HCT116 (cell line): ENCODE data around the gene TMEM205. TPM values are rescaled to one million over a fixed set of nuclear protein-coding genes. Genes with fewer than 3 reads are reported as not detected.
"Not testable (repeated sequence)": the region's sequence is repeated elsewhere in the genome, so short reads cannot be mapped to it uniquely, and the experiment has no call there.

Experiments used
- ATAC-seq: fragments of 200-7000 bp; cut with Tn5 transposase; 2 replicates; pipeline ENCODE4 v1.9.1; 2020; ENCODE audit warnings: mild to moderate bottlenecking, moderate library complexity
- BruUV-seq: library from RNA; stranded (reverse); fragments of 400-500 nt; replicated peaks from 2 replicates; lab custom pipeline; 2021; lab: Mats Ljungman, UMichigan
- CTCF ChIA-PET: fragments of 300-600 bp; sonication (Branson Sonifier 250); formaldehyde crosslinking; loops from one replicate; lab custom pipeline; 2021; ENCODE audit warnings: antibody characterized with exemption; lab: Charles Lee
- POLR2A ChIA-PET: fragments of 300-600, 350-600 bp; sonication (Branson Sonifier 250); formaldehyde crosslinking; loops from one replicate; lab custom pipeline; 2021; ENCODE audit warnings: antibody characterized with exemption; lab: Charles Lee
- RAD21 ChIA-PET, 2 experiments: fragments of 300-600 bp; sonication (Branson Sonifier 250); formaldehyde crosslinking; loops; one replicate each; lab custom pipeline; 2023; ENCODE audit warnings: low total read pairs in 2 of 2; ENCODE audit not compliant: uncharacterized antibody in 2 of 2, unreplicated experiment in 2 of 2, low non-redundant PET in 1 of 2; lab: Charles Lee
- DNase-seq: peaks from one replicate; pipeline ENCODE4 v3.0.0-alpha.2; 2010; ENCODE audit warnings: low read depth, low spot score
- H2AFZ ChIP-seq: fragments of 200-600 bp; shearing (Covaris generic), sonication (generic); 2 replicates; pipeline ENCODE4 v1.6.1; 2017; ENCODE audit warnings: low read depth, mixed run types, mixed read lengths, antibody characterized with exemption, low read length; ENCODE audit not compliant: poor library complexity, severe bottlenecking
- H3K27ac ChIP-seq: 2 replicates; pipeline ENCODE4 v1.5.1; 2012; ENCODE audit warnings: low read depth, low read length
- H3K27me3 ChIP-seq: fragments of 200-600 bp; sonication (generic); 2 replicates; pipeline ENCODE4 v1.6.1; 2016; ENCODE audit warnings: mixed run types, low read length, mixed read lengths; ENCODE audit not compliant: insufficient read depth
- H3K36me3 ChIP-seq, 2 experiments: fragments of 200-500 bp in 1 of 2; fragments of 200-600 bp in 1 of 2; sonication (Bioruptor generic) in 1 of 2; sonication (generic) in 1 of 2; 2 replicates each; pipeline versions ENCODE4 v1.5.1 to v1.6.1; 2014 to 2016; ENCODE audit warnings: low read length in 2 of 2, inconsistent platforms in 1 of 2, mixed read lengths in 1 of 2, mixed run types in 1 of 2; ENCODE audit not compliant: insufficient read depth in 2 of 2, control insufficient read depth in 1 of 2
- H3K4me1 ChIP-seq, 2 experiments: fragments of 200-600 bp in 1 of 2; sonication (generic) in 1 of 2; 2 replicates each; pipeline versions ENCODE4 v1.5.1 to v1.6.1; 2012 to 2017; ENCODE audit warnings: low read length in 2 of 2, inconsistent platforms in 1 of 2, mild to moderate bottlenecking in 1 of 2, mixed read lengths in 1 of 2, mixed run types in 1 of 2, moderate library complexity in 1 of 2; ENCODE audit not compliant: insufficient read depth in 2 of 2, control insufficient read depth in 1 of 2
- H3K4me2 ChIP-seq: fragments of 200-600 bp; sonication (generic); 2 replicates; pipeline ENCODE4 v1.6.1; 2017; ENCODE audit warnings: mixed run types, low read length, mixed read lengths
- H3K4me3 ChIP-seq, 2 experiments: fragments of 200-600 bp in 1 of 2; sonication (generic) in 1 of 2; replicated peaks in 1 of 2; 2 replicates each; pipeline ENCODE4 v1.5.1; 2011 to 2016; ENCODE audit warnings: low read length in 2 of 2, control low read depth in 1 of 2, low read depth in 1 of 2, mild to moderate bottlenecking in 1 of 2, mixed read lengths in 1 of 2, mixed run types in 1 of 2
- H3K79me2 ChIP-seq: fragments of 200-600 bp; sonication (generic); 2 replicates; pipeline ENCODE4 v1.6.1; 2017; ENCODE audit warnings: mild to moderate bottlenecking, mixed run types, low read length, moderate library complexity, mixed read lengths; ENCODE audit not compliant: insufficient read depth
- H3K9ac ChIP-seq: fragments of 200-600 bp; sonication (generic); 2 replicates; pipeline ENCODE4 v1.6.1; 2016; ENCODE audit warnings: low read length, mixed read lengths
- H3K9me2 ChIP-seq: fragments of 200-600 bp; sonication (generic), shearing (Covaris generic); 2 replicates; pipeline ENCODE4 v1.6.1; 2017; ENCODE audit warnings: mixed run types, mild to moderate bottlenecking, moderate library complexity; ENCODE audit not compliant: insufficient read depth
- H3K9me3 ChIP-seq, 2 experiments: fragments of 200-500 bp in 1 of 2; fragments of 200-600 bp in 1 of 2; sonication (Bioruptor generic) in 1 of 2; sonication (generic) in 1 of 2; 2 replicates each; pipeline ENCODE4 v1.6.1; 2014 to 2017; ENCODE audit warnings: low read length in 2 of 2, mixed read lengths in 2 of 2, inconsistent platforms in 1 of 2, low read depth in 1 of 2, mild to moderate bottlenecking in 1 of 2, mixed run types in 1 of 2, moderate library complexity in 1 of 2; ENCODE audit not compliant: control insufficient read depth in 1 of 2, insufficient read depth in 1 of 2
- H4K20me1 ChIP-seq: fragments of 200-600 bp; sonication (generic), shearing (Covaris generic); 2 replicates; pipeline ENCODE4 v1.6.1; 2017; ENCODE audit warnings: mixed run types, mild to moderate bottlenecking, moderate library complexity; ENCODE audit not compliant: insufficient read depth
- POLR2A ChIP-seq: IDR thresholded peaks from 2 replicates; pipeline ENCODE4 v1.7.0; 2011; ENCODE audit warnings: borderline replicate concordance; ENCODE audit not compliant: insufficient read depth, insufficient read length; ENCODE audit errors: extremely low read depth
- POLR2AphosphoS5 ChIP-seq: IDR thresholded peaks from 2 replicates; pipeline ENCODE4 v1.6.1; 2011; ENCODE audit warnings: mild to moderate bottlenecking, low read depth, low read length, moderate library complexity
- ZFX ChIP-seq: fragments of 450-650 bp; IDR thresholded peaks from 2 replicates; pipeline ENCODE4 v1.6.1; 2017
- intact Hi-C: fragments of 100-400 bp; cut with micrococcal nuclease; formaldehyde crosslinking; loops from 2 replicates; pipeline ENCODE4 v1.10.0; 2022
- total RNA-seq: library from RNA; stranded (reverse); gene quantifications from one replicate; pipeline ENCODE4 v1.2.1, GENCODE V29; 2021; ENCODE audit not compliant: unreplicated experiment
- TF ChIP-seq, protein P1 (sequence below): IDR thresholded peaks from 2 replicates; pipeline ENCODE4 v1.6.1; 2012

The TMEM205 gene
- total RNA-seq, 1 experiment from 2014 or later = 55.9 TPM

- Histone ChIP-seq H3K27me3 (no peaks in the 10 kb centered on the region), H3K9me2 (no peaks in the 10 kb centered on the region), H3K9me3 (no peaks in the 10 kb centered on the region), H3K4me3 (peak within 1 kb of the TSS; percentile 53 to 65), H3K4me1 (peaks cover 2 to 15% of the 10 kb centered on the region in 2 experiments; a peak in 3 of 4 replicates), H2AFZ (no peak within 1 kb of the TSS), H3K36me3 (0 out of 4 replicates have a peak, but pooled peaks cover 0 to 2% of the 10 kb centered on the region in 2 experiments)
- CTCF ChIA-PET = no interaction called here
- POLR2A ChIA-PET = no interaction called here
- RAD21 ChIA-PET = no interaction called here
- peak; percentile 98 for ATAC-seq
- TF ChIP-seq ZFX (peak; percentile 32; the same call in 1 of the 2 replicates), POLR2A (peak; percentile 51), POLR2AphosphoS5 (peak; percentile 87)
- TF ChIP-seq, protein P1, sequence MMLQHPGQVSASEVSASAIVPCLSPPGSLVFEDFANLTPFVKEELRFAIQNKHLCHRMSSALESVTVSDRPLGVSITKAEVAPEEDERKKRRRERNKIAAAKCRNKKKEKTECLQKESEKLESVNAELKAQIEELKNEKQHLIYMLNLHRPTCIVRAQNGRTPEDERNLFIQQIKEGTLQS = no peak
- TF ChIP-seq, all 23 proteins: peak for 3
- intact Hi-C loops = no loop called here
- Histone ChIP-seq H3K9ac (peak within 1 kb of the TSS; percentile 63), H3K27ac (no peak within 1 kb of the TSS; the same call in 1 of the 2 replicates), H3K4me2 (peak within 1 kb of the TSS; percentile 86), H3K79me2 (no peaks in the 10 kb centered on the region), H4K20me1 (no peaks in the 10 kb centered on the region)
- no TSS peak for BruUV-seq
- DNase-seq = peak; percentile 82
Observed at GRCh38 chr19:11355160-11356073, 9.3 kb upstream of the TMEM205 start, which contains the start of gene PLPPR2. Gene PLPPR2, plus strand, starts transcription at chr19:11355432. Its CDS starts 2,242 bp downstream, at chr19:11357674.

DNA sequence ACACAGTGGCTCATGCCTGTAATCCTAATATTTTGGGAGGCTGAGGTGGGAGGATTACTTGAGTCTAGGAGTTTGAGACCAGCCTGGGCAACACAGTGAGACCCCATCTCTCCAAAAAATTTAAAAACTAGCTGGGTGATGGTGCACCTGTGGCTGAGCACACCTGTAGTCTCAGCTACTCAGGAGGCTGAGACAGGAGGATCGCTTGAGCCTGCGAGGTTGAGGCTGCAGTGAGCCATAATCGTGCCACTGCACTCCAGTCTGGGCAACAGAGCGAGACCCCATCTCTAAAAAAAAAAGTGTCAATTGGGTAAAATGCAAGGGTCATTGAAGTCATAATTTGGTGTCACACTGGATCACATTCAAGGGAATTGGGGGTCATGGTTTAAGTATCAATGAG, 8.0 kb upstream of the TMEM205 start:
- H3K27me3 ChIP-seq, RAD21 ChIA-PET, H3K36me3 ChIP-seq, H3K79me2 ChIP-seq, H2AFZ ChIP-seq, intact Hi-C loops, BruUV-seq, DNase-seq, ATAC-seq, H3K9me3 ChIP-seq, H4K20me1 ChIP-seq, POLR2A ChIA-PET, H3K27ac ChIP-seq, CTCF ChIA-PET, H3K9ac ChIP-seq, H3K9me2 ChIP-seq, H3K4me2 ChIP-seq, H3K4me3 ChIP-seq: not testable (repeated sequence)
- peaks cover 2 to 12% of the 10 kb centered on the region in 2 experiments; a peak in 3 of 4 replicates for H3K4me1 ChIP-seq
